ENCODE results near the gene TCF4. TPM values are rescaled to one million over a fixed set of nuclear protein-coding genes. Genes with fewer than 3 reads are reported as not detected.

Gene TCF4
- total RNA-seq, 2 experiments from 2014 or later = 75.9 to 76.0 TPM

DNA sequence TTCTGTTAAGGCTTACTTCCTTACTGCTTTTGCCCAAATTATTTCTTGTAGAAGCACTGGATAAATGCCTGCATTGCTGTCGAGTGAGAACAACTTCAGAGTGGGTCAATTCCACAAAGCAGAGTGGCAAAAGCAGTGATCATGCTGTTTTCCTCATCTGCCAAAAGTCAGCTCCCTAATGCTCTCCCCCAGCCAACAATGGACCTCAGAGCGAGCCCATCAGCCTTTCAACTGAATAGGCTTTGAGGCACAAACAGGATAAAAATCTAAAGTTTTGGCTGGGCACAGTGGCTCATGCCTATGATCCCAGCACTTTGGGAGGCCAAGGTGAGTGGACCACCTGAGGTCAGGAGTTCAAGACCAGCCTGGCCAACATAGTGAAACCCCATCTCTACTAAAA is 222.7 kb downstream of the TCF4 start:
- H3K9me3 ChIP-seq (ENCODE audit: low read length) = no peaks in the 10 kb centered on the region
- TF ChIP-seq, protein P1, sequence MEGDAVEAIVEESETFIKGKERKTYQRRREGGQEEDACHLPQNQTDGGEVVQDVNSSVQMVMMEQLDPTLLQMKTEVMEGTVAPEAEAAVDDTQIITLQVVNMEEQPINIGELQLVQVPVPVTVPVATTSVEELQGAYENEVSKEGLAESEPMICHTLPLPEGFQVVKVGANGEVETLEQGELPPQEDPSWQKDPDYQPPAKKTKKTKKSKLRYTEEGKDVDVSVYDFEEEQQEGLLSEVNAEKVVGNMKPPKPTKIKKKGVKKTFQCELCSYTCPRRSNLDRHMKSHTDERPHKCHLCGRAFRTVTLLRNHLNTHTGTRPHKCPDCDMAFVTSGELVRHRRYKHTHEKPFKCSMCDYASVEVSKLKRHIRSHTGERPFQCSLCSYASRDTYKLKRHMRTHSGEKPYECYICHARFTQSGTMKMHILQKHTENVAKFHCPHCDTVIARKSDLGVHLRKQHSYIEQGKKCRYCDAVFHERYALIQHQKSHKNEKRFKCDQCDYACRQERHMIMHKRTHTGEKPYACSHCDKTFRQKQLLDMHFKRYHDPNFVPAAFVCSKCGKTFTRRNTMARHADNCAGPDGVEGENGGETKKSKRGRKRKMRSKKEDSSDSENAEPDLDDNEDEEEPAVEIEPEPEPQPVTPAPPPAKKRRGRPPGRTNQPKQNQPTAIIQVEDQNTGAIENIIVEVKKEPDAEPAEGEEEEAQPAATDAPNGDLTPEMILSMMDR (conservative IDR thresholded peaks at IDR 0.05; ENCODE audit: low read length) = no peak
- no peak for TF ChIP-seq EZH2phosphoT487 (IDR thresholded peaks at IDR 0.05; ENCODE audit: borderline replicate concordance, low read depth, low read length)
- no peak overlapping the region for H2AFZ ChIP-seq (ENCODE audit: low read length)
- POLR2A ChIA-PET = no interaction called here
- no peak overlapping the region for H3K27ac ChIP-seq (ENCODE audit: low read depth, low read length, poor library complexity, severe bottlenecking)
- no peak for DNase-seq (ENCODE audit: low spot score)
- H3K79me2 ChIP-seq (ENCODE audit: insufficient read depth, low read depth, low read length) = 0 out of 2 replicates have a peak, but pooled peaks cover under 1% of the 10 kb centered on the region
- no peak overlapping the region for H3K4me2 ChIP-seq (ENCODE audit: low read length)
- no TSS peak for BruUV-seq (replicated peaks)
- no peaks in the 10 kb centered on the region for H3K9me2 ChIP-seq (ENCODE audit: insufficient read depth, low read length)
- H3K4me1 ChIP-seq (ENCODE audit: insufficient read depth, low read length, poor library complexity, severe bottlenecking) = no peaks in the 10 kb centered on the region
- intact Hi-C loops (cut with micrococcal nuclease; ENCODE audit: unreplicated experiment) = no loop called here
- CTCF ChIA-PET (ENCODE audit: unreplicated experiment) = no interaction called here
- H4K20me1 ChIP-seq (ENCODE audit: insufficient read depth, low read length) = no peaks in the 10 kb centered on the region
- H3K36me3 ChIP-seq (ENCODE audit: insufficient read depth, low read length) = no peaks in the 10 kb centered on the region; the same call in 1 of the 2 replicates
- H3K4me3 ChIP-seq (ENCODE audit: low read depth, low read length, poor library complexity, severe bottlenecking) = no peak overlapping the region

DNA sequence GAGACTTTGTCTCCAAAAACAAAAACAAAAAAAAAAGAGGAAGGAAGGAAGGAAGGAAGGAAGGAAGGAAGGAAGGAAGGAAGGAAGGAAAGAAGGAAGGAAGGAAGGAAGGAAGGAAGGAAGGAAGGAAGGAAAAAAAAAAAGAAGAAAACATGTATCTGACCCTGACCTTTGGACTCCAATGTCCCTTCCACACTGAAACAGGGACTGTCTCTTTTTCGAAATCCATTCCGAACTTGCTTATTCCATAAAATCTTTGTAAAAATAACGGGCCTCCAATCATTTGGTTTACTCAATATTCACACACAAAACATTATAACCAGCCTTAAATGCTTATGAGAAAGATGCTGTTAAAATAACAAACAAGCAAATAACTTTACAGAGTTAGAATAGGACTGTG is 225.7 kb downstream of the TCF4 start:
- TF ChIP-seq EZH2phosphoT487 (IDR thresholded peaks at IDR 0.05; ENCODE audit: borderline replicate concordance, low read depth, low read length) = no peak
- TF ChIP-seq, protein P1 (conservative IDR thresholded peaks at IDR 0.05; ENCODE audit: low read length) = no peak
- BruUV-seq (replicated peaks) = no TSS peak
- no peak for DNase-seq (ENCODE audit: low spot score)
- Histone ChIP-seq H3K9me2 (ENCODE audit: insufficient read depth, low read length) (no peaks in the 10 kb centered on the region), H3K27ac (ENCODE audit: low read depth, low read length, poor library complexity, severe bottlenecking) (no peak overlapping the region), H3K9me3 (ENCODE audit: low read length) (no peaks in the 10 kb centered on the region), H3K79me2 (ENCODE audit: insufficient read depth, low read depth, low read length) (no peaks in the 10 kb centered on the region), H3K36me3 (ENCODE audit: insufficient read depth, low read length) (no peaks in the 10 kb centered on the region), H3K4me3 (ENCODE audit: low read depth, low read length, poor library complexity, severe bottlenecking) (no peak overlapping the region), H4K20me1 (ENCODE audit: insufficient read depth, low read length) (no peaks in the 10 kb centered on the region), H3K4me1 (ENCODE audit: insufficient read depth, low read length, poor library complexity, severe bottlenecking) (no peaks in the 10 kb centered on the region), H2AFZ (ENCODE audit: low read length) (no peak overlapping the region), H3K4me2 (ENCODE audit: low read length) (no peak overlapping the region)
- intact Hi-C loops (cut with micrococcal nuclease; ENCODE audit: unreplicated experiment) = no loop called here
- ChIA-PET CTCF (ENCODE audit: unreplicated experiment) (no interaction called here), POLR2A (no interaction called here)

DNA sequence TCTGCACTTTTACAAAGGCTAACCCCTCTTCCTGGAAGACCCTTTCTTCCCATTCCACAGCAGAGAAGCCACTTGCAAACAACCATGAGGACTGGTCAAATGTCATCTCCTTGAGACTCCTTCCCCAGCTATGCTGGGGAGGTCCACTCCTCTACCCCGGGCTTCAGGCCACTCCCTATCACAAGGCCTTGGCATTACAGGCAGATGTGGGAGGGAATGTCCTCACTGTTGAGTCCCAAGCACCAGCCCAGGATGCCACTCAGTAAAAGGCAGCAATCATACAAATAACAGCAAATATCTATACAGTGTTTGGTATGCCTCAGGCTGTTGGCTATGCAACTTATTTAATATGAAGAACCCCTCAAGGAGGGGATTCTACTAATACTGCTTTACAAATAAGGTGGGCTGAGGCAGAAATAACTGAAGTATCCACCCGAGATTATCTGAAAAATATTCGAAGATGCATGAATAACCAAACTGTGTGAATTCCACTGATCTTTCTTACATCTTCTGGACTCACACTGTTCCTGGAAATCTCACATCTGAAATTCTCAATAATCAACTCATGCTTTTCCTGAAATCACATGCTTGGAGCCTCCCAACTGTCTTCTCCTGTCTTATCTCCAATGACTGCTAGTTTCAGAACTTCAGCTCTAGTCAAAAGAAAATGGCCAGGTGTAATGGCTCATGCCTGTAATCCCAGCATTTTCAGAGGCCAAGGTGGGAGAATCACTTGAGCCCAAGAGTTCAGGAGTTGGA is 226.3 kb downstream of the TCF4 start:
- H3K36me3 ChIP-seq (ENCODE audit: insufficient read depth, low read length) = no peaks in the 10 kb centered on the region
- no peak overlapping the region for H3K27ac ChIP-seq (ENCODE audit: low read depth, low read length, poor library complexity, severe bottlenecking)
- TF ChIP-seq, protein P1 (conservative IDR thresholded peaks at IDR 0.05; ENCODE audit: low read length) = no peak
- TF ChIP-seq EZH2phosphoT487 (IDR thresholded peaks at IDR 0.05; ENCODE audit: borderline replicate concordance, low read depth, low read length) = no peak
- no peaks in the 10 kb centered on the region for H4K20me1 ChIP-seq (ENCODE audit: insufficient read depth, low read length)
- H3K79me2 ChIP-seq (ENCODE audit: insufficient read depth, low read depth, low read length) = no peaks in the 10 kb centered on the region
- no peaks in the 10 kb centered on the region for H3K9me2 ChIP-seq (ENCODE audit: insufficient read depth, low read length)
- ChIA-PET POLR2A (no interaction called here), CTCF (ENCODE audit: unreplicated experiment) (no interaction called here)
- intact Hi-C loops (cut with micrococcal nuclease; ENCODE audit: unreplicated experiment) = no loop called here
- BruUV-seq (replicated peaks) = no TSS peak
- DNase-seq (ENCODE audit: low spot score) = no peak
- H2AFZ ChIP-seq (ENCODE audit: low read length) = no peak overlapping the region
- H3K9me3 ChIP-seq (ENCODE audit: low read length) = no peaks in the 10 kb centered on the region
- H3K4me2 ChIP-seq (ENCODE audit: low read length) = no peak overlapping the region
- no peak overlapping the region for H3K4me3 ChIP-seq (ENCODE audit: low read depth, low read length, poor library complexity, severe bottlenecking)
- no peaks in the 10 kb centered on the region for H3K4me1 ChIP-seq (ENCODE audit: insufficient read depth, low read length, poor library complexity, severe bottlenecking)

Measured in OCI-LY7 (cell line).